Mesendoderm (in vitro differentiated cells): ENCODE data around the gene TRIM9.
A peak's percentile ranks its signal among the peaks of the same experiment; 100 is the strongest.
"Not testable (repeated sequence)": the region's sequence is repeated elsewhere in the genome, so short reads cannot be mapped to it uniquely, and the experiment has no call there.

Source experiments
- DNase-seq: peaks from one replicate; pipeline ENCODE4 v3.0.0; 2013
- H2AK5ac ChIP-seq: 2 replicates; pipeline ENCODE4 v1.6.1; 2013; ENCODE audit warnings: low read length, inconsistent platforms
- H2BK120ac ChIP-seq: 2 replicates; pipeline ENCODE4 v1.6.1; 2013; ENCODE audit warnings: low read depth, mild to moderate bottlenecking, low read length, moderate library complexity, mixed read lengths
- H2BK15ac ChIP-seq: replicated peaks from 2 replicates; pipeline ENCODE4 v1.6.1; 2013; ENCODE audit warnings: low read depth, mild to moderate bottlenecking, moderate library complexity
- H2BK5ac ChIP-seq: 2 replicates; pipeline ENCODE4 v1.6.1; 2013; ENCODE audit warnings: low read length, inconsistent platforms
- H3K18ac ChIP-seq: 2 replicates; pipeline ENCODE4 v1.6.1; 2013; ENCODE audit warnings: mild to moderate bottlenecking, low read length, mixed read lengths
- H3K23ac ChIP-seq: one replicate; pipeline ENCODE4 v1.6.1; 2013; ENCODE audit warnings: low read length
- H3K27ac ChIP-seq: 2 replicates; pipeline ENCODE4 v1.5.1; 2013; ENCODE audit warnings: low read depth, mild to moderate bottlenecking, inconsistent platforms, low read length, moderate library complexity
- H3K27me3 ChIP-seq: 2 replicates; pipeline ENCODE4 v1.6.1; 2013; ENCODE audit warnings: low read length, control low read depth, mild to moderate bottlenecking, inconsistent platforms; ENCODE audit not compliant: insufficient read depth, poor library complexity
- H3K36me3 ChIP-seq: 2 replicates; pipeline ENCODE4 v1.6.1; 2013; ENCODE audit warnings: low read length, inconsistent platforms; ENCODE audit not compliant: control insufficient read depth, insufficient read depth
- H3K4ac ChIP-seq: one replicate; pipeline ENCODE4 v1.6.1; 2013; ENCODE audit warnings: low read depth, mild to moderate bottlenecking, low read length, moderate library complexity
- H3K4me1 ChIP-seq: 2 replicates; pipeline ENCODE4 v1.6.1; 2013; ENCODE audit warnings: low read depth, low read length, inconsistent platforms; ENCODE audit not compliant: control insufficient read depth
- H3K4me2 ChIP-seq: 2 replicates; pipeline ENCODE4 v1.6.1; 2013; ENCODE audit warnings: low read length
- H3K4me3 ChIP-seq: 2 replicates; pipeline ENCODE4 v1.5.1; 2013; ENCODE audit warnings: mild to moderate bottlenecking, low read length
- H3K56ac ChIP-seq: one replicate; pipeline ENCODE4 v1.6.1; 2013; ENCODE audit warnings: low read length
- H3K79me1 ChIP-seq: 2 replicates; pipeline ENCODE4 v1.6.1; 2013; ENCODE audit warnings: low read length, inconsistent platforms
- H3K79me2 ChIP-seq: 2 replicates; pipeline ENCODE4 v1.6.1; 2013; ENCODE audit warnings: mild to moderate bottlenecking, low read length; ENCODE audit not compliant: control insufficient read depth, insufficient read depth
- H3K9ac ChIP-seq: 2 replicates; pipeline ENCODE4 v1.6.1; 2013; ENCODE audit warnings: low read length, inconsistent platforms
- H4K5ac ChIP-seq: one replicate; pipeline ENCODE4 v1.6.1; 2013; ENCODE audit warnings: low read length
- H4K8ac ChIP-seq: one replicate; pipeline ENCODE4 v1.6.1; 2013; ENCODE audit warnings: low read depth, mild to moderate bottlenecking, control low read depth, low read length, moderate library complexity
- WGBS: extraction: QIAGEN DNeasy Blood & Tissue Kit; methylation state at CpG from one replicate; pipeline ENCODE4 v1.1.7; 2013; ENCODE audit warnings: low lambda C conversion rate, missing lambda C conversion rate; ENCODE audit not compliant: insufficient coverage; ENCODE audit errors: extremely low coverage; 5-methylcytosine and 5-hydroxymethylcytosine counted together

The TRIM9 gene

GRCh38 chr14:51000566-51000965 is 94.3 kb downstream of the TRIM9 start:
- Histone ChIP-seq H3K36me3 (no peaks in the 10 kb centered on the region), H3K4me2 (no peak overlapping the region), H3K4me3 (no peak overlapping the region), H3K4ac (no peak overlapping the region), H2BK120ac (no peak overlapping the region), H3K56ac (no peak overlapping the region), H3K4me1 (no peaks in the 10 kb centered on the region), H2AK5ac (no peak overlapping the region), H3K9ac (no peak overlapping the region), H3K23ac (no peak overlapping the region), H3K79me1 (no peaks in the 10 kb centered on the region), H3K27ac (no peak overlapping the region), H2BK15ac (no peak overlapping the region), H2BK5ac (no peak overlapping the region), H3K27me3 (no peaks in the 10 kb centered on the region), H3K79me2 (no peaks in the 10 kb centered on the region), H3K18ac (no peak overlapping the region), H4K5ac (no peak overlapping the region), H4K8ac (no peak overlapping the region)
- WGBS: no CpG with 5 or more reads among the region's 9 CpGs
- no peak for DNase-seq

- Histone ChIP-seq H3K4me1 (no peaks in the 10 kb centered on the region), H2AK5ac (no peak overlapping the region), H3K4me3 (no peak overlapping the region), H2BK5ac (no peak overlapping the region), H3K79me1 (no peaks in the 10 kb centered on the region), H2BK120ac (no peak overlapping the region), H3K36me3 (no peaks in the 10 kb centered on the region), H4K8ac (no peak overlapping the region), H3K4ac (no peak overlapping the region), H3K27ac (no peak overlapping the region), H3K56ac (no peak overlapping the region), H3K18ac (no peak overlapping the region), H3K4me2 (no peak overlapping the region), H2BK15ac (no peak overlapping the region), H3K9ac (no peak overlapping the region), H3K79me2 (no peaks in the 10 kb centered on the region), H4K5ac (no peak overlapping the region), H3K27me3 (no peaks in the 10 kb centered on the region), H3K23ac (no peak overlapping the region)
- no peak for DNase-seq
- WGBS: no CpG with 5 or more reads among the region's 2 CpGs
These were observed 95.2 kb downstream of the TRIM9 start for GRCh38 chr14:50999726-51000125.

GRCh38 chr14:50998612-50999011 is 96.3 kb downstream of the TRIM9 start:
- Histone ChIP-seq H3K27ac (no peak overlapping the region), H3K9ac (no peak overlapping the region), H3K23ac (no peak overlapping the region), H3K36me3 (no peaks in the 10 kb centered on the region), H3K4me3 (no peak overlapping the region), H3K18ac (no peak overlapping the region), H4K5ac (no peak overlapping the region), H3K4me2 (no peak overlapping the region), H3K56ac (no peak overlapping the region), H3K4me1 (no peaks in the 10 kb centered on the region), H3K27me3 (no peaks in the 10 kb centered on the region), H2BK120ac (no peak overlapping the region), H4K8ac (no peak overlapping the region), H3K4ac (no peak overlapping the region), H2BK5ac (no peak overlapping the region), H2AK5ac (no peak overlapping the region), H3K79me1 (no peaks in the 10 kb centered on the region), H2BK15ac (no peak overlapping the region), H3K79me2 (no peaks in the 10 kb centered on the region)
- no CpG with 5 or more reads among the region's 4 CpGs for WGBS
- no peak for DNase-seq

GRCh38 chr14:50997712-50998111 is 97.2 kb downstream of the TRIM9 start:
- H2BK120ac ChIP-seq: no peak overlapping the region
- H3K36me3 ChIP-seq: no peaks in the 10 kb centered on the region
- no CpG with 5 or more reads among the region's 9 CpGs for WGBS
- H3K27me3 ChIP-seq: no peaks in the 10 kb centered on the region
- no peak overlapping the region for H3K4me3 ChIP-seq
- H2AK5ac ChIP-seq: no peak overlapping the region
- H3K27ac ChIP-seq: no peak overlapping the region
- no peak overlapping the region for H3K18ac ChIP-seq
- H3K56ac ChIP-seq: no peak overlapping the region
- H2BK5ac ChIP-seq: no peak overlapping the region
- H4K8ac ChIP-seq: no peak overlapping the region
- no peak overlapping the region for H3K9ac ChIP-seq
- H3K79me1 ChIP-seq: no peaks in the 10 kb centered on the region
- H3K4me2 ChIP-seq: no peak overlapping the region
- H4K5ac ChIP-seq: no peak overlapping the region
- H2BK15ac ChIP-seq: no peak overlapping the region
- no peak overlapping the region for H3K23ac ChIP-seq
- no peaks in the 10 kb centered on the region for H3K4me1 ChIP-seq
- DNase-seq: peak; percentile 67
- no peak overlapping the region for H3K4ac ChIP-seq
- H3K79me2 ChIP-seq: no peaks in the 10 kb centered on the region

- not testable (repeated sequence) for H3K56ac ChIP-seq, H2AK5ac ChIP-seq, H3K4me2 ChIP-seq, H3K18ac ChIP-seq, H3K27me3 ChIP-seq, H3K4ac ChIP-seq, H3K79me1 ChIP-seq, H3K36me3 ChIP-seq, H4K5ac ChIP-seq, H2BK5ac ChIP-seq, H3K23ac ChIP-seq, H2BK15ac ChIP-seq, H4K8ac ChIP-seq, H3K9ac ChIP-seq, H3K27ac ChIP-seq, H3K79me2 ChIP-seq, H2BK120ac ChIP-seq, H3K4me1 ChIP-seq, DNase-seq, H3K4me3 ChIP-seq
These were observed 100.7 kb downstream of the TRIM9 start for GRCh38 chr14:50994158-50994557.

- no peak overlapping the region for H3K4ac ChIP-seq
- no peak overlapping the region for H4K5ac ChIP-seq
- no peak overlapping the region for H3K27ac ChIP-seq
- no peak overlapping the region for H3K4me2 ChIP-seq
- H3K23ac ChIP-seq: no peak overlapping the region
- no peak overlapping the region for H3K56ac ChIP-seq
- peaks cover 5% of the 10 kb centered on the region for H3K4me1 ChIP-seq
- no peak overlapping the region for H3K9ac ChIP-seq
- H3K36me3 ChIP-seq: no peaks in the 10 kb centered on the region
- WGBS: no CpG with 5 or more reads among the region's 12 CpGs
- H2BK15ac ChIP-seq: no peak overlapping the region
- peak; percentile 39 for DNase-seq
- H2AK5ac ChIP-seq: no peak overlapping the region
- H3K27me3 ChIP-seq: no peaks in the 10 kb centered on the region
- H3K18ac ChIP-seq: no peak overlapping the region
- H3K79me1 ChIP-seq: no peaks in the 10 kb centered on the region
- H4K8ac ChIP-seq: no peak overlapping the region
- H3K4me3 ChIP-seq: no peak overlapping the region
- H3K79me2 ChIP-seq: no peaks in the 10 kb centered on the region
- no peak overlapping the region for H2BK5ac ChIP-seq
- no peak overlapping the region for H2BK120ac ChIP-seq
These were observed 109.0 kb downstream of the TRIM9 start for GRCh38 chr14:50985859-50986331.
